ENCODE measurements around the gene LAMA1. TPM values are rescaled to one million over a fixed set of nuclear protein-coding genes. Genes with fewer than 3 reads are reported as not detected.

LAMA1 gene
- total RNA-seq, 1 donor from 2014 or later, result 4.5 TPM

Small RNA genes within 50 kb of the gene (small RNA-seq; reads per million reads assigned to genes)
- gene RNU6-916P (ENCODE audit: low replicate concordance), result not detected

Other genes starting within 250 kb of the LAMA1 start
- gene LRRC30, start 113.3 kb upstream of the LAMA1 start, total RNA-seq, result 2.7 TPM

All from tongue (tissue), 2 donors.